SKM-1 (cell line): ENCODE measurements around the gene METTL26.

ENCODE experiments used
- DNase-seq: peaks from one replicate; lab custom pipeline; 2025; ENCODE audit not compliant: unreplicated experiment; lab: John Stamatoyannopoulos, UW

METTL26 gene

GRCh38 chr16:625977-626765 lies 9.9 kb downstream of the METTL26 start:
- no peak for DNase-seq

GRCh38 chr16:625117-625976 lies 10.8 kb downstream of the METTL26 start:
- DNase-seq: no peak

GRCh38 chr16:624526-625070 lies 11.5 kb downstream of the METTL26 start:
- no peak for DNase-seq

GRCh38 chr16:622920-623280 lies 13.2 kb downstream of the METTL26 start:
- DNase-seq: no peak

GRCh38 chr16:621526-622105 lies 14.5 kb downstream of the METTL26 start:
- no peak for DNase-seq

GRCh38 chr16:620700-621525 lies 15.2 kb downstream of the METTL26 start:
- no peak for DNase-seq

- DNase-seq: no peak
Measured at GRCh38 chr16:619476-620100, 16.5 kb downstream of the METTL26 start.

- no peak for DNase-seq
Measured at GRCh38 chr16:617855-618254, 18.2 kb downstream of the METTL26 start.

- DNase-seq: no peak
Measured at GRCh38 chr16:616733-617586, 19.1 kb downstream of the METTL26 start.

GRCh38 chr16:615122-615521 lies 21.0 kb downstream of the METTL26 start:
- DNase-seq: no peak

GRCh38 chr16:610513-611381 lies 25.4 kb downstream of the METTL26 start:
- no peak for DNase-seq

GRCh38 chr16:609984-610383 lies 26.1 kb downstream of the METTL26 start:
- DNase-seq: no peak

- no peak for DNase-seq
Measured at GRCh38 chr16:609316-609715, 26.8 kb downstream of the METTL26 start.

- DNase-seq: no peak
Measured at GRCh38 chr16:608019-608418, 28.1 kb downstream of the METTL26 start.

GRCh38 chr16:606656-607307 lies 29.3 kb downstream of the METTL26 start:
- DNase-seq: no peak

- DNase-seq: no peak
Measured at GRCh38 chr16:603933-604332, 32.2 kb downstream of the METTL26 start.

GRCh38 chr16:600781-601180 lies 35.3 kb downstream of the METTL26 start:
- DNase-seq: no peak
